Breast epithelium (tissue), 3 donors: ENCODE data around the gene HAND1.

Source experiments
- POLR2A ChIP-seq: fragments of 450-650 bp; IDR thresholded peaks from one replicate; pipeline ENCODE4 v1.6.1; 2016; ENCODE audit warnings: antibody characterized with exemption, mild to moderate bottlenecking, moderate library complexity
- TF ChIP-seq, protein P1 (sequence below), 3 donors: fragments of 450-650 bp; IDR thresholded peaks; one replicate each; pipeline ENCODE4 v1.5.1; 2016 to 2017; ENCODE audit warnings: antibody characterized with exemption in 3 of 3, mild to moderate bottlenecking in 3 of 3, moderate library complexity in 3 of 3

DNA sequence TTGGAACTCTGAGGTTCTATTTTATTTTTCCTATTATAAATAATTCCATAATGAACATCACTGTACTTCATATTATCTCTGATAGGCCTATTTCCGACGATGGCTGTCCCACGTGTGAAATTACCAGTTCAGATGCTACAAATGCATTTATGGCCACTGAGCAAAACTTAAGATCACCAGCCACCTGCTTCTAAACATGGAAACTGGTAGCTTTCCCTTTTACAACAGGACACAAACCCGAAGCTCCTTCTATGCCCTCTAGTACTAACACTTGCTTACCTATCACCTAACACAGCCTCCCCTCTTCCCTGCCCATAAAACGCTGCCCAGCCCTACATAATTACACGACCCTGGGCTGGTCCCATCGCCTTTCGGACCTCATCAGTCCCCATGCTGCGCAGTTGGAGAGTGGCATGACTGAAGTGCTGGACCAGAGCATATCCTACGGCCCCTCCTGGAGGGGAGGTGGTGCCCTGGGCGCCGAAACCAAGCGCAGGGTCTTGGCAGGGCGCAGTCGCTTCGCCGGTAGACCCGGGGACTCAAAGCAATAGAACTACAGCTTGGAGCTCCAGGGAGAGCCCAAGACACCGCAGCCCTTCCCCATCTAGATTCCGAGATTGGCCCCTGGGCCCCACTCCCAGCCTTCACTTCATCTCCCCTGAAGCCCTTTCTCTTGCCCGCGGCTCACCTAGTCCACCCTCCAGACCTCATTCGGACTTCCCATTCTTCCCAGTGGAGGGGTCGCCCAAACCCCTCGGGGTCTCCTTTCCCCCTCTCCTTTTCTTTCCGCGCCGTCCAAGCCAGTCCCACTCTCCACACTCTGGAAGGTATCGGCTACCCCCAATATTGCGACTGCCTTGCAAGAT is 33.2 kb downstream of the HAND1 start:
- TF ChIP-seq, protein P1, sequence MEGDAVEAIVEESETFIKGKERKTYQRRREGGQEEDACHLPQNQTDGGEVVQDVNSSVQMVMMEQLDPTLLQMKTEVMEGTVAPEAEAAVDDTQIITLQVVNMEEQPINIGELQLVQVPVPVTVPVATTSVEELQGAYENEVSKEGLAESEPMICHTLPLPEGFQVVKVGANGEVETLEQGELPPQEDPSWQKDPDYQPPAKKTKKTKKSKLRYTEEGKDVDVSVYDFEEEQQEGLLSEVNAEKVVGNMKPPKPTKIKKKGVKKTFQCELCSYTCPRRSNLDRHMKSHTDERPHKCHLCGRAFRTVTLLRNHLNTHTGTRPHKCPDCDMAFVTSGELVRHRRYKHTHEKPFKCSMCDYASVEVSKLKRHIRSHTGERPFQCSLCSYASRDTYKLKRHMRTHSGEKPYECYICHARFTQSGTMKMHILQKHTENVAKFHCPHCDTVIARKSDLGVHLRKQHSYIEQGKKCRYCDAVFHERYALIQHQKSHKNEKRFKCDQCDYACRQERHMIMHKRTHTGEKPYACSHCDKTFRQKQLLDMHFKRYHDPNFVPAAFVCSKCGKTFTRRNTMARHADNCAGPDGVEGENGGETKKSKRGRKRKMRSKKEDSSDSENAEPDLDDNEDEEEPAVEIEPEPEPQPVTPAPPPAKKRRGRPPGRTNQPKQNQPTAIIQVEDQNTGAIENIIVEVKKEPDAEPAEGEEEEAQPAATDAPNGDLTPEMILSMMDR (IDR thresholded peaks at IDR 0.05): no peak
- TF ChIP-seq POLR2A: no peak
